Suppressor macrophage (primary cell): ENCODE measurements around the gene EVI5.

Experiments
- DNase-seq, 4 experiments: peaks; one replicate each; pipeline ENCODE4 v3.0.0-alpha.2; 2020 to 2022

Gene EVI5

DNA sequence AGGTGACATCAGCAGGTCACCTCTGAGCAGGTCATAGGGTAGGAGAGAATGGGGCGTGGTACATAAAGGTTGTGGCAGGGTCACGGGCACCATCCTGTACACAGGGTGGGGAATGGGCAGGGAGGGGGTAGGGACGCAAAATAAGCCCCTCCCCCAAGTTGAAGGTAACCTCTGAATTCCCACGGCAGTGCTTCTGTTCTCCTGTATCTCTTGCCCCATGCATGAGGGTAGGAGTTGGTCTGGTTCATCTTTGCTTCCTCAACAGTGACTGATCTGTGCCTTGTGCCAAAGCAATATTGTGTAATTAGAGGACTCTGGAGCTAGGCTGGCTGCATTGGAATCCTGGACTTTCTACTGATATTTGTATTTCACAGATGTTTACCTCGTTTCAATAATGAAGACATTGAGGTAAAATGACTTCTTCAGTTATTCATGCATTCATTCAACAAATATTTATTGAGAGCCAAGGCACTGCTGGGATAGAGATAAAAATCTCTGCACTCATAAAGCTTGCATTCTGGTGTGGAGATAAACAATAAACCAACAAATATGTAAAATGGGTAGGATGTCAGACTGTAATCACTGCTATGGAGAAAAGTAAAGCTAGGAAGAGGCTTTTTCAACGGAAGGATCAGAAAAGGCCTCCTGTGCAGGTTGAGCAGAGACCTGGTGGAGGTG, 279.8 kb downstream of the EVI5 start:
- DNase-seq = peak in 3 of 4 experiments; percentile 49 to 62 (median 57)

GRCh38 chr1:92504291-92505014, 280.5 kb downstream of the EVI5 start:
- peak; percentile 38 to 73 (median 54) for DNase-seq

- no peak for DNase-seq
These were observed 281.0 kb downstream of the EVI5 start for GRCh38 chr1:92503926-92504285.

DNA sequence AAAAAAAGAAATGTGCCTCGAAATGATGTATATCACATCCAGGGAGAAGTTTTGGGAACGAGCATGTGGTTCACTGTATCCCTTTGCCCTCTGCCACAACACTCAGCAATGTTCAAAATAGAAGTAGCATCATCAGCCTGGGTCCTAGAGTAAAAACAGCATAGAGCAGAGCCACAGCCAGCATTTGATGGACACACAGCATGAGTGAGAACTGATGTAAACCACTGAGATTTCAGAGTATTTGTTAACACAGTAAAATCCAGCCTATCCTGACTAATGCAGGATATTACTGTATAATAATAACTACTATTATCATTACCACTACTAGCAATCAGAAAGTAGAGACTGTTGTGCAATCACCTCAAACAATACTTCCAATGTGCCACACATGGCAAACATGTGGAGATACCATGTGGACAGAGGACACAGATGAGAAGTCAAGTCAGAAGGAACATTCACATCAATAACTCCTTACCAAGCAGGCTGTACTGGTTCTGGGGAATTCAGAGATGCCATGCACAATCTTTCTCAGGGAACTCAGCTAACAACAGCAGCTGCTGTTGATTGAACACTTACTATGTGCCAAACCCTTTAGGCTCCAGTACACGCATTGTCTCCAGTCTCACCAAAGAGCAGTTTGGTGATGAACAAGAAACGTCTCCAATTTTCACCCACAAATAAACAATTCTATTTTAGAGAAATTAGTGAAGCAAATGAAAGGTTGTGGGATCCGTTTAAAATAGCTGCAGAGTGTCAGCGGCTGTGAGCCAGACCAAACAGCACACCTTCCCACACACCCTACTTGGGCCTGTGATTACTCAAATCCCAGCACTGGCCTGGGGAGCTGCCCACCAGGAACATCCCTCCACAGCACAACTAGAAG, 281.6 kb downstream of the EVI5 start:
- DNase-seq = peak in 3 of 4 experiments; percentile 23 to 45 (median 36)

DNA sequence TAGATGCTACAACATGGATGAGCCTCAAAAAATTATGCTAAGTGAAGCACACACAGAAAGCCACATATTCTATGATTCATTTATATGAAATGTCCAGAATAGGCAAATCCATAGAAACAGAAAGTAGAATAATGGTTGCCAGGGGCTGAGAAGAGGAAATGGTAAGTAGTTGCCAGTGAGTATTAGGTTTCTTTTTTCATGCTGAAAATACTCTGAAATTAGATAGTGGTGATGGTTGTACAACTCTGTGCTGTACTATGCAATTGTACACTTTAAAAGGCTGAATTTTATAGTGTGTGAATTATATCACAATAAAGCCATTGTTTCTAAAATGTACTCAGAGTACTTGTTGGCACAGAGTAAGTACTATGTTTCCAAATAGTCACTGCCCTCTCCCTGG, 282.7 kb downstream of the EVI5 start:
- DNase-seq = peak in 2 of 4 experiments; percentile 18 to 24

- no peak for DNase-seq
These were observed 284.4 kb downstream of the EVI5 start for GRCh38 chr1:92500552-92500951.

GRCh38 chr1:92495392-92496063, 289.4 kb downstream of the EVI5 start:
- no peak for DNase-seq

DNA sequence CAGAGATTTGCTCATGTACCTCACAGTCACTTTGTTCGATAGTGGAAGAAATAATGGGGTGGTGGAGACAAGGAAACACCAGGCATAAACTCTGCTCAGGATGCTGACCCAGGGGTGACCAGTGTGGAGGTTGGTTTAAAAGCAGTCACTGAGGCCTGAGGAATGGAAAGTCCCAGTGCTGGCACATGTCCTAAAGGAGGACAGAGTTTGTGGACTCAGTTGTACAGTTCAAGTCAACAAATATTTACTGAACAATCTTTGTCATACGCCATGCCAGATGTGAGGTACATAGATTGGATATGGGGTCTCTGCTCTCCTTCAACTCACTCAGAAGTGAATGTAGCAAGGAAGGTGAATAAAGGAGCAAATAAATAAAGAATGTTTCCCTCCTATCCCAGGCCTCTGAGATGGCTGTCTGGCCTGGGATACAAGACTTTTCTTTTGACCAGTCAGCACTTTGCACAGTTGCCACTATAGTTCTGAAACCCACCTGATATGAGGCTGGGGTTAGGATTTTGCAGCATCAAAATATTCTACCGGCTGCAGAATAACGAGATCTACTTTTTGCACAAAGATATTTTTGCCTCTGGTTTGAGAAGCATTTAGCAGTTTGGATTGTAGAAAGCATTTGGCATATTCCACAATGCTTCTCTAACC, 290.3 kb downstream of the EVI5 start:
- no peak for DNase-seq

- no peak for DNase-seq
These were observed 291.8 kb downstream of the EVI5 start for GRCh38 chr1:92493139-92493538.

DNA sequence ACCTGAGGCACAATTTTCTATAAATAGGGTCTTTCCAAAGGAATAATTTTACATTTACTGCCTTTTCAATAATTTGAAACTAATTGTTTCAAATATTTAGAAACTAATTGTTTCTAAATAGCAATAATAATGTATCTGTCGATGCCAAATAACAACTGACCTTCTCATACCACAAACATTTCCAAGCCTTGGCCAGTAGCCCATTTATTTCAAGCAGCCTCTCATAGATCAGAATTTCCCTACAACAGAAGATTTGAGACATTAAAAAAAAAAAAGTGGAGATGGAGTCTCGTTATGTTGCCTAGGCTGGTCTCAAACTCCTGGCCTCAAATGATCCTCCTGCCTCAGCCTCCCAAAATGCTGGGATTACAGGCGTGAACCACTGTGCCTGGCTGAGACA, 296.1 kb downstream of the EVI5 start:
- no peak for DNase-seq

DNA sequence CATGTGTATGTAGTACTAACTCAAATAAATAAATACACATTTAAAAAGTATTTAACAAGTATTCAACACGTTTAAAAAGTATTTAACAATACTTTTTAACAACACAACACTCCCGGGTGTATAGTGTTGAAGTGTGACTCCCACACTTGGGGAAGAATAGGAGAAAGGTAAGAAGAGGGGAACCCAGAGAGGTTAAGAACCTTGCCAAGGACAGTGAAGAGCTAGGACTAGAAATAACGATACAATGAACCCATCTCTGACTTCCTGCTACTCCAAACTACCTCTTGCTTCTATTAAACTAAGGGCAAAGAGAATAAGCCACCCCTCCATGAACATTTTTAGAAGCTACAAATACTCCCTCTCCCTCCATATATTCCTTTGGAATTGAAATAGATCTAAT, 296.5 kb downstream of the EVI5 start:
- DNase-seq = no peak

DNA sequence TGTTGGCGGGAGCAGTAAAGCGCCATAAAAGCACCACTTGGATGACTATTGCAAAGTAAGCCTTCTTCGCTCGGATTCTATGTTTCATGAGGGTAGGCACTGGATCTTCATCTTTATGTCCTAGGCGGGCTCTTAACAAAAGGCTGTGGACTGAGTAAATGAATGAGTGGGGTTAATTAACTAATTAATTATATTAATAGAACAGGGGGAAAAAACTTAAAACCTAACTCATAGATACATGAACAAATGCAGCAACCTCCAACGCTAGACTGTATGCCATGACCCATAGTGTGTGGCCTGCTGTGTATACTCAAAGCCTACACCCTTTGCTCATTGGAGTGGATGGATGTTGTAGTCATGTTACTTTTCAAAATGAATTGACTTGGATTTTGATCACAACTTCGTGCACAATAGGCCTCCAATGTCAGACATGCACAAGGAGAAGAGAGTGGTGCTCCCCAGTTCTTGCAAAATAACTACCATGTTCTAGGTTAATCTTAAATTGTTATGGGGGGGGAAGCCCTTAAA, 297.8 kb downstream of the EVI5 start:
- DNase-seq = no peak

DNA sequence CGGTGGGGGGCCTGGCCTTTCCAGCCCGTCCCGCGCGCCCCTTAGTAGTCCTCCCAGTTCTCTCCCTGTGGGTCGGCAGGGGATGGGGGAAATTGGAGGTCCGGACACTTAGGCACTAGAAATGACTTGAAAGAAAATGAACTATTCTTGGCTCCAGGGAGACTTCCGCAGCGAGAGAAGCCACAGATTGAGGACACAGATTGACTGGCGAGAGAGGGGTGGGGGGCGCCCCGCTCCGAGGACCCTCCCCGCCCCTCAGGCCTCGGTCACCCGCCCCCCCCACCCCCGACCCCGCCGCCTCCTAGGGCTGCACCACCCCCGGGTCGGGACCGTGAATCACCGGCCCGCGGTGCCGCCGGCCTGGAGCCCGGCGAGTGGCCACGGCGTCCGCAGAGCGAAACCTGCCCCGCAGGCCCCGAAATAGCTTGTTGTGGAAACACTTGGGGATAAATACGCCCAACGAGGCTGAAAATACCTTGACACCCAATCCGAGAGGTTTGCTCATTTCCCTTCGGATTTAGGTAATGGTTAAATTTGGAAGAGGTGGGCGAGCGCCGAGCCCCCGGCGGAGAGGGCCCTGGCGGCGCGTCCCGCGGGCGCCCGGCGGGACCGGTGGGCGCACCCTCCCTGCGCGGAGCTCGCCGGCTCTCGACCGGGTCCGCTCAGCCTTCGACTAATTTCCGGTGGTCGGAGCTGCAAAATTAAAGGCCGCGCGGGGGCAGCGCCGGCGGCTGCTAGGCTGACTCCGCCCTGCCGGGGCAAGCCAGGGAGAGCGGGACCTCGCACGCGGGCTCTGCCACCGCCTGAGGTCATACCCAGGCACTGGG, 298.4 kb downstream of the EVI5 start, which contains the start of gene GFI1:
TSS of gene GFI1 (minus strand) at position 675 of the 827 bp plus-strand sequence. CDS start 3,438 bp downstream, outside the sequence.
- peak; percentile 63 to 87 (median 75) for DNase-seq

GRCh38 chr1:92485381-92486250, 299.3 kb downstream of the EVI5 start:
- DNase-seq = peak in 3 of 4 experiments; percentile 37 to 68 (median 51)

- DNase-seq = peak in 3 of 4 experiments; percentile 42 to 60 (median 47)
These were observed 300.2 kb downstream of the EVI5 start for GRCh38 chr1:92484472-92485380.

- peak in 3 of 4 experiments; percentile 35 to 48 (median 39) for DNase-seq
These were observed 301.1 kb downstream of the EVI5 start for GRCh38 chr1:92483610-92484471.
